HCT116 (cell line): ENCODE results near the gene FAM229A. TPM values are rescaled to one million over a fixed set of nuclear protein-coding genes. Genes with fewer than 3 reads are reported as not detected.

Experiments used
- ATAC-seq: fragments of 200-7000 bp; cut with Tn5 transposase; 2 replicates; pipeline ENCODE4 v1.9.1; 2020; ENCODE audit warnings: mild to moderate bottlenecking, moderate library complexity
- BruUV-seq: library from RNA; stranded (reverse); fragments of 400-500 nt; replicated peaks from 2 replicates; lab custom pipeline; 2021; lab: Mats Ljungman, UMichigan
- CTCF ChIA-PET: fragments of 300-600 bp; sonication (Branson Sonifier 250); formaldehyde crosslinking; loops from one replicate; lab custom pipeline; 2021; ENCODE audit warnings: antibody characterized with exemption; lab: Charles Lee
- POLR2A ChIA-PET: fragments of 300-600, 350-600 bp; sonication (Branson Sonifier 250); formaldehyde crosslinking; loops from one replicate; lab custom pipeline; 2021; ENCODE audit warnings: antibody characterized with exemption; lab: Charles Lee
- RAD21 ChIA-PET, 2 experiments: fragments of 300-600 bp; sonication (Branson Sonifier 250); formaldehyde crosslinking; loops; one replicate each; lab custom pipeline; 2023; ENCODE audit warnings: low total read pairs in 2 of 2; ENCODE audit not compliant: uncharacterized antibody in 2 of 2, unreplicated experiment in 2 of 2, low non-redundant PET in 1 of 2; lab: Charles Lee
- DNase-seq: peaks from one replicate; pipeline ENCODE4 v3.0.0-alpha.2; 2010; ENCODE audit warnings: low read depth, low spot score
- H2AFZ ChIP-seq: fragments of 200-600 bp; shearing (Covaris generic), sonication (generic); 2 replicates; pipeline ENCODE4 v1.6.1; 2017; ENCODE audit warnings: low read depth, mixed run types, mixed read lengths, antibody characterized with exemption, low read length; ENCODE audit not compliant: poor library complexity, severe bottlenecking
- H3K27ac ChIP-seq: 2 replicates; pipeline ENCODE4 v1.5.1; 2012; ENCODE audit warnings: low read depth, low read length
- H3K27me3 ChIP-seq: fragments of 200-600 bp; sonication (generic); 2 replicates; pipeline ENCODE4 v1.6.1; 2016; ENCODE audit warnings: mixed run types, low read length, mixed read lengths; ENCODE audit not compliant: insufficient read depth
- H3K36me3 ChIP-seq, 2 experiments: fragments of 200-500 bp in 1 of 2; fragments of 200-600 bp in 1 of 2; sonication (Bioruptor generic) in 1 of 2; sonication (generic) in 1 of 2; 2 replicates each; pipeline versions ENCODE4 v1.5.1 to v1.6.1; 2014 to 2016; ENCODE audit warnings: low read length in 2 of 2, inconsistent platforms in 1 of 2, mixed read lengths in 1 of 2, mixed run types in 1 of 2; ENCODE audit not compliant: insufficient read depth in 2 of 2, control insufficient read depth in 1 of 2
- H3K4me1 ChIP-seq, 2 experiments: fragments of 200-600 bp in 1 of 2; sonication (generic) in 1 of 2; 2 replicates each; pipeline versions ENCODE4 v1.5.1 to v1.6.1; 2012 to 2017; ENCODE audit warnings: low read length in 2 of 2, inconsistent platforms in 1 of 2, mild to moderate bottlenecking in 1 of 2, mixed read lengths in 1 of 2, mixed run types in 1 of 2, moderate library complexity in 1 of 2; ENCODE audit not compliant: insufficient read depth in 2 of 2, control insufficient read depth in 1 of 2
- H3K4me2 ChIP-seq: fragments of 200-600 bp; sonication (generic); 2 replicates; pipeline ENCODE4 v1.6.1; 2017; ENCODE audit warnings: mixed run types, low read length, mixed read lengths
- H3K4me3 ChIP-seq, 2 experiments: fragments of 200-600 bp in 1 of 2; sonication (generic) in 1 of 2; replicated peaks in 1 of 2; 2 replicates each; pipeline ENCODE4 v1.5.1; 2011 to 2016; ENCODE audit warnings: low read length in 2 of 2, control low read depth in 1 of 2, low read depth in 1 of 2, mild to moderate bottlenecking in 1 of 2, mixed read lengths in 1 of 2, mixed run types in 1 of 2
- H3K79me2 ChIP-seq: fragments of 200-600 bp; sonication (generic); 2 replicates; pipeline ENCODE4 v1.6.1; 2017; ENCODE audit warnings: mild to moderate bottlenecking, mixed run types, low read length, moderate library complexity, mixed read lengths; ENCODE audit not compliant: insufficient read depth
- H3K9ac ChIP-seq: fragments of 200-600 bp; sonication (generic); 2 replicates; pipeline ENCODE4 v1.6.1; 2016; ENCODE audit warnings: low read length, mixed read lengths
- H3K9me2 ChIP-seq: fragments of 200-600 bp; sonication (generic), shearing (Covaris generic); 2 replicates; pipeline ENCODE4 v1.6.1; 2017; ENCODE audit warnings: mixed run types, mild to moderate bottlenecking, moderate library complexity; ENCODE audit not compliant: insufficient read depth
- H3K9me3 ChIP-seq, 2 experiments: fragments of 200-500 bp in 1 of 2; fragments of 200-600 bp in 1 of 2; sonication (Bioruptor generic) in 1 of 2; sonication (generic) in 1 of 2; 2 replicates each; pipeline ENCODE4 v1.6.1; 2014 to 2017; ENCODE audit warnings: low read length in 2 of 2, mixed read lengths in 2 of 2, inconsistent platforms in 1 of 2, low read depth in 1 of 2, mild to moderate bottlenecking in 1 of 2, mixed run types in 1 of 2, moderate library complexity in 1 of 2; ENCODE audit not compliant: control insufficient read depth in 1 of 2, insufficient read depth in 1 of 2
- H4K20me1 ChIP-seq: fragments of 200-600 bp; sonication (generic), shearing (Covaris generic); 2 replicates; pipeline ENCODE4 v1.6.1; 2017; ENCODE audit warnings: mixed run types, mild to moderate bottlenecking, moderate library complexity; ENCODE audit not compliant: insufficient read depth
- CBX3 ChIP-seq: IDR thresholded peaks from 2 replicates; pipeline ENCODE4 v1.6.1; 2012; ENCODE audit warnings: low read depth
- EGR1 ChIP-seq: IDR thresholded peaks from 2 replicates; pipeline ENCODE4 v1.6.1; 2012; ENCODE audit warnings: low read depth
- ELF1 ChIP-seq: IDR thresholded peaks from 2 replicates; pipeline ENCODE4 v1.6.1; 2012; ENCODE audit warnings: low read depth, borderline replicate concordance
- EZH2phosphoT487 ChIP-seq: fragments of 200-600 bp; IDR thresholded peaks from 2 replicates; pipeline ENCODE4 v1.6.1; 2018; ENCODE audit warnings: antibody characterized with exemption, borderline replicate concordance
- FOSL1 ChIP-seq: IDR thresholded peaks from 2 replicates; pipeline ENCODE4 v1.6.1; 2012; ENCODE audit warnings: low read depth
- JUND ChIP-seq: IDR thresholded peaks from 2 replicates; pipeline ENCODE4 v1.6.1; 2012
- POLR2A ChIP-seq: IDR thresholded peaks from 2 replicates; pipeline ENCODE4 v1.7.0; 2011; ENCODE audit warnings: borderline replicate concordance; ENCODE audit not compliant: insufficient read depth, insufficient read length; ENCODE audit errors: extremely low read depth
- POLR2AphosphoS5 ChIP-seq: IDR thresholded peaks from 2 replicates; pipeline ENCODE4 v1.6.1; 2011; ENCODE audit warnings: mild to moderate bottlenecking, low read depth, low read length, moderate library complexity
- RAD21 ChIP-seq: IDR thresholded peaks from 2 replicates; pipeline ENCODE4 v1.6.1; 2012; ENCODE audit warnings: low read depth, mild to moderate bottlenecking
- SIN3A ChIP-seq: IDR thresholded peaks from 2 replicates; pipeline ENCODE4 v1.6.1; 2012; ENCODE audit warnings: low read depth
- SP1 ChIP-seq: IDR thresholded peaks from 2 replicates; pipeline ENCODE4 v1.6.1; 2012; ENCODE audit warnings: low read depth
- SRF ChIP-seq: IDR thresholded peaks from 2 replicates; pipeline ENCODE4 v1.6.1; 2012; ENCODE audit warnings: low read depth
- TCF7L2 ChIP-seq: IDR thresholded peaks from 2 replicates; pipeline ENCODE4 v1.7.0; 2011; ENCODE audit warnings: borderline replicate concordance, inconsistent platforms; ENCODE audit not compliant: insufficient read depth, insufficient read length; ENCODE audit errors: extremely low read depth
- ZFX ChIP-seq: fragments of 450-650 bp; IDR thresholded peaks from 2 replicates; pipeline ENCODE4 v1.6.1; 2017
- ZNF274 ChIP-seq: fragments of 200-500 bp; sonication (Bioruptor generic); IDR thresholded peaks from 2 replicates; pipeline ENCODE4 v1.6.1; 2014; ENCODE audit warnings: mild to moderate bottlenecking, low read depth, low read length, inconsistent platforms
- intact Hi-C: fragments of 100-400 bp; cut with micrococcal nuclease; formaldehyde crosslinking; loops from 2 replicates; pipeline ENCODE4 v1.10.0; 2022
- total RNA-seq: library from RNA; stranded (reverse); gene quantifications from one replicate; pipeline ENCODE4 v1.2.1, GENCODE V29; 2021; ENCODE audit not compliant: unreplicated experiment
- TF ChIP-seq, protein P1 (sequence below): IDR thresholded peaks from 2 replicates; pipeline ENCODE4 v1.6.1; 2012; ENCODE audit warnings: low read depth
- TF ChIP-seq, protein P2 (sequence below), 3 experiments: fragments of 200-600 bp in 1 of 3; sonication (generic) in 1 of 3; IDR thresholded peaks in 2 of 3; conservative IDR thresholded peaks in 1 of 3; 2 replicates each; pipeline ENCODE4 v1.5.1; 2012 to 2017; ENCODE audit warnings: low read depth in 2 of 3, low read length in 2 of 3, antibody characterized with exemption in 1 of 3, borderline replicate concordance in 1 of 3, control low read depth in 1 of 3, mild to moderate bottlenecking in 1 of 3, mixed read lengths in 1 of 3, mixed run types in 1 of 3, moderate library complexity in 1 of 3; ENCODE audit not compliant: insufficient read depth in 1 of 3
- TF ChIP-seq, protein P3 (sequence below): IDR thresholded peaks from 2 replicates; pipeline ENCODE4 v1.6.1; 2011; ENCODE audit warnings: mild to moderate bottlenecking, low read length, moderate library complexity; ENCODE audit not compliant: insufficient replicate concordance; ENCODE audit errors: extremely low read depth
- TF ChIP-seq, protein P4 (sequence below): IDR thresholded peaks from 2 replicates; pipeline ENCODE4 v1.6.1; 2012

Gene FAM229A
- total RNA-seq, 1 experiment from 2014 or later: 16.1 TPM

DNA sequence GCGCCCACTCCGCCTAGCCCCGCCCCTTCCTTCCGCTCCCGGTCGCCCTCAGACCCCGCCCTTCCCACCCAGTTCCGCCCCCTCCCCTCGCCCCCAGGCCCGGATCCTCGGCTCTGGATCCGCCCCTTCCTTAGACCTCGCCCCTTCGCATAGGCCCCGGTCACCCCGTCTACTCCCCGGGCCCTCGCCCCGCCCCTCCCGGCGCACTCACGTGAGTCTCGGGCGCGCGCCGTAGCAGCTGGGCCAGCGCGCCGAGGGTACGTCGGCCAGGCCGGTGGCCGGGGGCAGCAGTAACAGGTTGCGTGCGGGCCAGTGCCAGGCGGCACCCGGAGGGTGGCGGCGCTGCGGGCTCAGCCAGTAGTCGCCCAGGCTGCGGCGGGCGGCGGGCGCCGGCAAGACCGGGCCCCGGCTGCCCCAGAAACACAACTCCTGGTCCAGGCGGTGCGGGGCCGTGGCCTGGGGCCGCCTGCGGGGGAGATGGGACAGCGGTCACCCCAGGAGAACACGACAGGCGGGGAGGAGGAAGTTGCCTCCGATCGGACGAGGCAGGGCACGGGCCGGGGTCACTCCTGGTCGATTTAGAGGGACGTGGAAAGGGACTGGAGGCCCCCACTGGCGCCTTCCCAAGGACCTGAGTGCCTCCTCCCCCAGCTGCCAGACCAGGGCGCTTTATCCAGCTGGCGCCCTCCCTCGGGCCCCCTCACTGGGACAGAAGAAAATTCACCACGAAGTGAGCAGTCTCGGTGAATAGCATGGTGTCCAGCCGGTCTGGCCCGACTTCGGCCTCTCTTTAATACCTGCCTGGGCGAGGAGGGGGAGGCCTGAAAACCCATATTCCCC is 10.7 kb downstream of the FAM229A start:
- Histone ChIP-seq H3K4me3 (peak overlapping the region; percentile 69 to 78), H3K27me3 (no peaks in the 10 kb centered on the region), H3K9ac (peak overlapping the region; percentile 86), H3K27ac (peak overlapping the region; percentile 89), H2AFZ (no peak overlapping the region), H3K9me2 (no peaks in the 10 kb centered on the region), H4K20me1 (no peaks in the 10 kb centered on the region), H3K79me2 (no peaks in the 10 kb centered on the region), H3K36me3 (no peaks in the 10 kb centered on the region), H3K4me1 (peaks cover 5 to 21% of the 10 kb centered on the region in 2 experiments; a peak in 3 of 4 replicates), H3K9me3 (no peaks in the 10 kb centered on the region), H3K4me2 (peak overlapping the region; percentile 90)
- POLR2A ChIA-PET: interaction anchor here (1.1 to 2.7 kb wide), 3 partner anchors 14 to 17 kb away, joined by 3 to 18 read pairs (median 4); partner anchors contain the start of gene MARCKSL1
- no TSS peak for BruUV-seq
- intact Hi-C loops: no loop called here
- RAD21 ChIA-PET: interaction anchor here in 1 of 2 experiments (0.6 kb wide), 1 partner anchor 40 kb away, joined by 5 read pairs; no protein-coding TSS in a partner anchor
- ATAC-seq: peak; percentile 94
- CTCF ChIA-PET: interaction anchor here (0.6 to 2.4 kb wide), 3 partner anchors 15 to 43 kb away, joined by 3 to 8 read pairs (median 4); partner anchors contain the start of genes BSDC1 and MARCKSL1
- peak; percentile 84 for DNase-seq
- TF ChIP-seq SIN3A (no peak), ELF1 (no peak), RAD21 (no peak), SRF (no peak), ZFX (peak; percentile 55), POLR2A (peak; percentile 60), SP1 (peak; percentile 4; the same call in 1 of the 2 replicates), EGR1 (no peak; the same call in 1 of the 2 replicates), POLR2AphosphoS5 (peak; percentile 85), JUND (no peak), ZNF274 (no peak), TCF7L2 (no peak), EZH2phosphoT487 (no peak), CBX3 (no peak; the same call in 1 of the 2 replicates), FOSL1 (no peak)
- TF ChIP-seq, protein P1, sequence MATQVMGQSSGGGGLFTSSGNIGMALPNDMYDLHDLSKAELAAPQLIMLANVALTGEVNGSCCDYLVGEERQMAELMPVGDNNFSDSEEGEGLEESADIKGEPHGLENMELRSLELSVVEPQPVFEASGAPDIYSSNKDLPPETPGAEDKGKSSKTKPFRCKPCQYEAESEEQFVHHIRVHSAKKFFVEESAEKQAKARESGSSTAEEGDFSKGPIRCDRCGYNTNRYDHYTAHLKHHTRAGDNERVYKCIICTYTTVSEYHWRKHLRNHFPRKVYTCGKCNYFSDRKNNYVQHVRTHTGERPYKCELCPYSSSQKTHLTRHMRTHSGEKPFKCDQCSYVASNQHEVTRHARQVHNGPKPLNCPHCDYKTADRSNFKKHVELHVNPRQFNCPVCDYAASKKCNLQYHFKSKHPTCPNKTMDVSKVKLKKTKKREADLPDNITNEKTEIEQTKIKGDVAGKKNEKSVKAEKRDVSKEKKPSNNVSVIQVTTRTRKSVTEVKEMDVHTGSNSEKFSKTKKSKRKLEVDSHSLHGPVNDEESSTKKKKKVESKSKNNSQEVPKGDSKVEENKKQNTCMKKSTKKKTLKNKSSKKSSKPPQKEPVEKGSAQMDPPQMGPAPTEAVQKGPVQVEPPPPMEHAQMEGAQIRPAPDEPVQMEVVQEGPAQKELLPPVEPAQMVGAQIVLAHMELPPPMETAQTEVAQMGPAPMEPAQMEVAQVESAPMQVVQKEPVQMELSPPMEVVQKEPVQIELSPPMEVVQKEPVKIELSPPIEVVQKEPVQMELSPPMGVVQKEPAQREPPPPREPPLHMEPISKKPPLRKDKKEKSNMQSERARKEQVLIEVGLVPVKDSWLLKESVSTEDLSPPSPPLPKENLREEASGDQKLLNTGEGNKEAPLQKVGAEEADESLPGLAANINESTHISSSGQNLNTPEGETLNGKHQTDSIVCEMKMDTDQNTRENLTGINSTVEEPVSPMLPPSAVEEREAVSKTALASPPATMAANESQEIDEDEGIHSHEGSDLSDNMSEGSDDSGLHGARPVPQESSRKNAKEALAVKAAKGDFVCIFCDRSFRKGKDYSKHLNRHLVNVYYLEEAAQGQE: no peak
- TF ChIP-seq, protein P2, sequence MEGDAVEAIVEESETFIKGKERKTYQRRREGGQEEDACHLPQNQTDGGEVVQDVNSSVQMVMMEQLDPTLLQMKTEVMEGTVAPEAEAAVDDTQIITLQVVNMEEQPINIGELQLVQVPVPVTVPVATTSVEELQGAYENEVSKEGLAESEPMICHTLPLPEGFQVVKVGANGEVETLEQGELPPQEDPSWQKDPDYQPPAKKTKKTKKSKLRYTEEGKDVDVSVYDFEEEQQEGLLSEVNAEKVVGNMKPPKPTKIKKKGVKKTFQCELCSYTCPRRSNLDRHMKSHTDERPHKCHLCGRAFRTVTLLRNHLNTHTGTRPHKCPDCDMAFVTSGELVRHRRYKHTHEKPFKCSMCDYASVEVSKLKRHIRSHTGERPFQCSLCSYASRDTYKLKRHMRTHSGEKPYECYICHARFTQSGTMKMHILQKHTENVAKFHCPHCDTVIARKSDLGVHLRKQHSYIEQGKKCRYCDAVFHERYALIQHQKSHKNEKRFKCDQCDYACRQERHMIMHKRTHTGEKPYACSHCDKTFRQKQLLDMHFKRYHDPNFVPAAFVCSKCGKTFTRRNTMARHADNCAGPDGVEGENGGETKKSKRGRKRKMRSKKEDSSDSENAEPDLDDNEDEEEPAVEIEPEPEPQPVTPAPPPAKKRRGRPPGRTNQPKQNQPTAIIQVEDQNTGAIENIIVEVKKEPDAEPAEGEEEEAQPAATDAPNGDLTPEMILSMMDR (IDR thresholded peaks at IDR 0.05 in 2 of 3, conservative IDR thresholded peaks at IDR 0.05 in 1 of 3; ENCODE audit: borderline replicate concordance in 1 of 3, insufficient read depth in 1 of 3, low read depth in 2 of 3, low read length in 2 of 3): no peak
- TF ChIP-seq, protein P3, sequence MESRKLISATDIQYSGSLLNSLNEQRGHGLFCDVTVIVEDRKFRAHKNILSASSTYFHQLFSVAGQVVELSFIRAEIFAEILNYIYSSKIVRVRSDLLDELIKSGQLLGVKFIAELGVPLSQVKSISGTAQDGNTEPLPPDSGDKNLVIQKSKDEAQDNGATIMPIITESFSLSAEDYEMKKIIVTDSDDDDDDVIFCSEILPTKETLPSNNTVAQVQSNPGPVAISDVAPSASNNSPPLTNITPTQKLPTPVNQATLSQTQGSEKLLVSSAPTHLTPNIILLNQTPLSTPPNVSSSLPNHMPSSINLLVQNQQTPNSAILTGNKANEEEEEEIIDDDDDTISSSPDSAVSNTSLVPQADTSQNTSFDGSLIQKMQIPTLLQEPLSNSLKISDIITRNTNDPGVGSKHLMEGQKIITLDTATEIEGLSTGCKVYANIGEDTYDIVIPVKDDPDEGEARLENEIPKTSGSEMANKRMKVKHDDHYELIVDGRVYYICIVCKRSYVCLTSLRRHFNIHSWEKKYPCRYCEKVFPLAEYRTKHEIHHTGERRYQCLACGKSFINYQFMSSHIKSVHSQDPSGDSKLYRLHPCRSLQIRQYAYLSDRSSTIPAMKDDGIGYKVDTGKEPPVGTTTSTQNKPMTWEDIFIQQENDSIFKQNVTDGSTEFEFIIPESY: no peak
- TF ChIP-seq, protein P4, sequence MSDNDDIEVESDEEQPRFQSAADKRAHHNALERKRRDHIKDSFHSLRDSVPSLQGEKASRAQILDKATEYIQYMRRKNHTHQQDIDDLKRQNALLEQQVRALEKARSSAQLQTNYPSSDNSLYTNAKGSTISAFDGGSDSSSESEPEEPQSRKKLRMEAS: no peak
